Activated T-helper 2 cell treated with anti-CD3 and anti-CD28 coated beads, Interferon-gamma antibody, Interleukin-2, Interleukin-4, amounts not matched to agents 10 μg/mL and 5 μg/mL and 100 μg/mL, durations not matched to agents 14 hours and 24 hours and 36 hours (primary cell): ENCODE results near the gene LGALS3. TPM values are rescaled to one million over a fixed set of nuclear protein-coding genes. Genes with fewer than 3 reads are reported as not detected.

Source experiments
- DNase-seq: peaks from one replicate; pipeline ENCODE4 v3.0.0; 2021; ENCODE audit warnings: low spot score
- H3K27ac Mint-ChIP-seq: one replicate; pipeline ENCODE4 v1.8.0; 2021; ENCODE audit warnings: mixed read lengths
- H3K27me3 Mint-ChIP-seq: one replicate; pipeline ENCODE4 v1.8.0; 2021; ENCODE audit warnings: low read depth, mixed read lengths
- H3K36me3 Mint-ChIP-seq: one replicate; pipeline ENCODE4 v1.8.0; 2021; ENCODE audit warnings: low read depth, mixed read lengths
- H3K4me1 Mint-ChIP-seq: one replicate; pipeline ENCODE4 v1.8.0; 2021; ENCODE audit warnings: low read depth, mixed read lengths
- H3K4me3 Mint-ChIP-seq: one replicate; pipeline ENCODE4 v1.8.0; 2021; ENCODE audit warnings: low read depth, mild to moderate bottlenecking, moderate library complexity, mixed read lengths
- H3K9me3 Mint-ChIP-seq: one replicate; pipeline ENCODE4 v1.8.0; 2021; ENCODE audit warnings: mixed read lengths
- intact Hi-C: fragments of 100-400 bp; cut with micrococcal nuclease; formaldehyde crosslinking; loops from one replicate; pipeline ENCODE4 v1.15.1; 2023
- total RNA-seq: library from RNA; stranded (reverse); gene quantifications from 2 replicates; pipeline ENCODE4 v1.2.3, GENCODE V29; 2022

LGALS3 gene
- total RNA-seq, 1 donor from 2014 or later, result 14.8 TPM

GRCh38 chr14:55102141-55102621 lies 26.9 kb upstream of the LGALS3 start:
- intact Hi-C loops, result loop anchor here (2.0 kb wide), 1 partner anchor 27 kb away; the partner anchor contains the start of gene LGALS3
- H3K9me3 Mint-ChIP-seq, result peaks cover 14% of the 10 kb centered on the region
- H3K27ac Mint-ChIP-seq, result peak overlapping the region; percentile 90
- peaks cover 45% of the 10 kb centered on the region for H3K4me1 Mint-ChIP-seq
- no peak overlapping the region for H3K4me3 Mint-ChIP-seq
- no peaks in the 10 kb centered on the region for H3K27me3 Mint-ChIP-seq
- peak; percentile 32 for DNase-seq
- peaks cover 23% of the 10 kb centered on the region for H3K36me3 Mint-ChIP-seq

DNA sequence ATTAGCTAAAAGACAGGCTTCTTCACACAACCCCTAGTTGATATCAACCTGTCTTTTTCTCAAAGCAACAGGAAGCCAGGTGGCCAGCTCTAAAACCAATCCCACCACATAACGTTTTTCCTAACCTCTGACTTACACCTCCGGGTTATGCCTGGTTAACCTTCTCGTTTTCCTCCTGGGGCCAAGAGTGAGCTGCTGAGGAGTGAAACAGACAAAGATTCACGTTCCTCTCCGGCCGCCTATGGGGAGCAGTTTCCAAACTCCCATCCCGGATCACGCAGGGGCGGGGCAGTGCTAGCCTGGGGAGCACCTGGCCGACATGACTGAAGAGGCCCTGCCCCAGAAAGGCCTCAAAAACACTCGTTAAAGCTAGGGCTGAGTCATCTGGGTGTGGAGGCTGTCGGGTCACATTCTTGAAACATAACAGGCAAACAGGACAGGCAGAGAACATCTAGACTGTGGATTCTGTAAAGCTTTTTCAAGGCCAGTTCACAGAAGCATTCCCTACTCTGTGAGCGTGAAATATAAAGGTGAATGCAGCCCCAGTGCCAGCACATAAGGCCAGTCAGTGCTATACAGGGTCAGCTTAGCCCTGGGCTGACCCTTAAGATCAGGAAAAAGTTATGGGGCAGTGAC lies 25.9 kb upstream of the LGALS3 start:
- peak overlapping the region; percentile 34 for H3K4me3 Mint-ChIP-seq

GRCh38 chr14:55103971-55104954 lies 24.8 kb upstream of the LGALS3 start:
- intact Hi-C loops, result loop anchor here (2.0 kb wide), 1 partner anchor 25 kb away; the partner anchor contains the start of gene LGALS3
- Mint-ChIP-seq H3K9me3 (peaks cover 14% of the 10 kb centered on the region), H3K27ac (peak overlapping the region; percentile 59), H3K4me1 (peaks cover 41% of the 10 kb centered on the region), H3K36me3 (peaks cover 23% of the 10 kb centered on the region), H3K27me3 (no peaks in the 10 kb centered on the region), H3K4me3 (no peak overlapping the region)
- DNase-seq, result no peak

More for the DNA sequence above, 25.9 kb upstream of the LGALS3 start:
- intact Hi-C loops, result loop anchor here (2.0 kb wide), 1 partner anchor 26 kb away; the partner anchor contains the start of gene LGALS3
- H3K4me1 Mint-ChIP-seq, result peaks cover 44% of the 10 kb centered on the region
- H3K27ac Mint-ChIP-seq, result peak overlapping the region; percentile 90
- peaks cover 14% of the 10 kb centered on the region for H3K9me3 Mint-ChIP-seq
- H3K36me3 Mint-ChIP-seq, result peaks cover 23% of the 10 kb centered on the region
- DNase-seq, result peak; percentile 31
- no peaks in the 10 kb centered on the region for H3K27me3 Mint-ChIP-seq

DNA sequence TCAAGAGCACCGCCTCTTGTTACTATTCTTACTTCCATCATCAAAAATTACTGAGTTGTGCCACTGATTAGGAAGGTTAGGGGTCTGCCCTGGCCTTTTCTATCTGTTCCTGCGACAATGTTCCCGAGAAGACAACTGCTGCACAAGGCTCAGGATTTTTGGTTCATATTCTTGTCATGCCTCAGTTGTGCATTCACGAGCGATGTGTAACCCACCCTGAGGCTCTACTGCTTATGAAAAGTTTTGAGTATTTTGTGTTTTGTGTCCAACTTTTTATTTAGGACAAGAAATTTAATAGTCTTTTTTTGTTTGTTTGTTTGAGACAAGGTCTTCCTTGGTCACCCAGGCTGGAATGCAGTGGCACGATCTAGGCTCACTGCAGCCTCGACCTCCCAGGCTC lies 23.1 kb upstream of the LGALS3 start:
- Mint-ChIP-seq H3K9me3 (peaks cover 14% of the 10 kb centered on the region), H3K4me3 (no peak overlapping the region)

DNA sequence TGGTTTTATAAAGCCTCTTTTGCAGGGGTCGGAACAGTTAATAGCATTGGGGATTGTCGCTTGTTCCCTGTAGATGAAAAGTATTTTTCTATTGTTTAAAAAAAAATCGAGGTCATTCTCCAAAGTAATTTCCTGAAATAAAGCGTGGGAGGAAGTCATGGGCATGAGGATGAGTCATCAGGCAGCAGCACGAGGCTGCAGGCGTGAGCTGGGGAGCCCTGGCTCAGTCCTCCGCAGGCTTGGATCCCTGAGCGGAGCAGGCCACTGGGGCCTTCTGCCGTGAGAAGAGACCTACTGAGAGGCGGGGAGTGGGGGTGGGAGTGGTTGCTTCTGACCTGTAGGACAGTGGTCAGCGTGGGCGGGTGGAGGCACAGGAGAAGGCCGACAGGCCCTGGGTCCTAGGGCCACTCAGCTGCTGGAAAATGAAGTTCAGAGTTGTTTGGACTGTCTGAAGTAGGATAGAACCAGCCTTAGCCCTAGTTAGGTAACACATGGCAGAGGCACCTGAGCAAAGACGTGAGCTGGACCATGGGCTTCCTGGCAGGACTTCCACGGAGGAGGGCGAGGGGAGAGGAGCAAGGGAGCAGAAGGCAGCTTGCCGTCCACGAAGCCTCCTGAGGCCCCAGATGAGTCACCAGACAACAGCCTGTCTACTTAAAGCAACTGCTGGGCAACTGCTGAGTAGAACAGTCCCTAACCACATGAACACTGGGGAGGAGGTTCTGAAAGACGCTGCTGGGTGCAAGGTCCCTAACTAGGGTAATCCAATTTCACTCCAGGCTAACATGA lies 21.1 kb upstream of the LGALS3 start:
- intact Hi-C loops, result no loop called here
- H3K4me1 Mint-ChIP-seq, result peaks cover 25% of the 10 kb centered on the region
- peaks cover 15% of the 10 kb centered on the region for H3K36me3 Mint-ChIP-seq
- DNase-seq, result peak; percentile 14
- peak overlapping the region; percentile 81 for H3K27ac Mint-ChIP-seq
- no peak overlapping the region for H3K4me3 Mint-ChIP-seq
- no peaks in the 10 kb centered on the region for H3K27me3 Mint-ChIP-seq
- peaks cover 14% of the 10 kb centered on the region for H3K9me3 Mint-ChIP-seq

More for the DNA sequence above, 23.1 kb upstream of the LGALS3 start:
- Mint-ChIP-seq H3K4me1 (peaks cover 35% of the 10 kb centered on the region), H3K27ac (no peak overlapping the region), H3K27me3 (no peaks in the 10 kb centered on the region), H3K36me3 (peaks cover 23% of the 10 kb centered on the region)
- intact Hi-C loops, result no loop called here
- no peak for DNase-seq

DNA sequence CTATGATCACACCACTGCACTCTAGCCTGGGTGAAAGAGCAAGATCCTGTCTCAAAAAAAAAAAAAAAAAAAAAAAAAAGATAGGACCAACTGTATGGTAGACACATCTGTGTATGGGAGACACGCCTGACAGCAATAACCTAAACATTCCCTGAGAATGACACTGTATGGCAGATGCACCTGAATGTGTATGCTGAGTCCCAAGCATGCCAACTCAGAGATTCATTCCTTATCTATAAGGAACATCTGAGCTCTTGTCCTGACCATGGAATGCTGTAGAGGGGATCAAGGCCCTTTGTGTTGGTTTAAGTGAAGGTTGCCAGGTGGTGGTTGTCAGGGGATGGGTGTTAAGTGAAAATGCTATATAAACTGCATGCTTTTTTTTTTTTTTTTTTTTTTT lies 19.2 kb upstream of the LGALS3 start:
- Mint-ChIP-seq H3K36me3 (peaks cover 5% of the 10 kb centered on the region), H3K27me3 (no peaks in the 10 kb centered on the region), H3K27ac (no peak overlapping the region), H3K9me3 (peaks cover 4% of the 10 kb centered on the region), H3K4me3 (no peak overlapping the region), H3K4me1 (peaks cover 10% of the 10 kb centered on the region)
- DNase-seq, result no peak
- intact Hi-C loops, result no loop called here

- intact Hi-C loops, result no loop called here
- Mint-ChIP-seq H3K9me3 (no peaks in the 10 kb centered on the region), H3K27me3 (peaks cover 2% of the 10 kb centered on the region), H3K4me3 (no peak overlapping the region), H3K36me3 (no peaks in the 10 kb centered on the region), H3K27ac (no peak overlapping the region), H3K4me1 (peaks cover 10% of the 10 kb centered on the region)
- DNase-seq, result no peak
These were observed 17.8 kb upstream of the LGALS3 start for GRCh38 chr14:55111122-55111708.

DNA sequence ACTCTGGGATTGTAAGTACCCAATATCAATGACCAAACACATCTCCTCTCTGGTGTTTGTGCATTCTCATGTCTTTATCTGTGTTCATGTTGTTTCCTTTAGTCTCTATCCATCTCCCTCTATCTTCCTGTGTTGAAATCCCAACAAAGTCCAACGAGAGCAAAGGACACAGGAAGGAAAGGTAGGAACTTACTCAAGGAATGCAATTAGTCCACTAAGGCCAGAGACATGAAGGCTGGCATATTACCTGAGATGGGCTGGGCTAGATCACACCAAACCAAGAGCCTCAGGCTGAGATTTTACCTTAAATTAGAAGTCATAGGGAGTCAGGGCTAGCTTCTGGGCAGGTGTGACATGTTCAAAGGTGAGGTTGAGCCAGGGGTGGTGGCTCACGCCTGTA lies 14.3 kb upstream of the LGALS3 start:
- H3K4me1 Mint-ChIP-seq, result no peaks in the 10 kb centered on the region
- no peak overlapping the region for H3K27ac Mint-ChIP-seq
- no peak for DNase-seq
- H3K4me3 Mint-ChIP-seq, result no peak overlapping the region
- intact Hi-C loops, result no loop called here
- no peaks in the 10 kb centered on the region for H3K9me3 Mint-ChIP-seq
- peaks cover 11% of the 10 kb centered on the region for H3K27me3 Mint-ChIP-seq
- no peaks in the 10 kb centered on the region for H3K36me3 Mint-ChIP-seq

DNA sequence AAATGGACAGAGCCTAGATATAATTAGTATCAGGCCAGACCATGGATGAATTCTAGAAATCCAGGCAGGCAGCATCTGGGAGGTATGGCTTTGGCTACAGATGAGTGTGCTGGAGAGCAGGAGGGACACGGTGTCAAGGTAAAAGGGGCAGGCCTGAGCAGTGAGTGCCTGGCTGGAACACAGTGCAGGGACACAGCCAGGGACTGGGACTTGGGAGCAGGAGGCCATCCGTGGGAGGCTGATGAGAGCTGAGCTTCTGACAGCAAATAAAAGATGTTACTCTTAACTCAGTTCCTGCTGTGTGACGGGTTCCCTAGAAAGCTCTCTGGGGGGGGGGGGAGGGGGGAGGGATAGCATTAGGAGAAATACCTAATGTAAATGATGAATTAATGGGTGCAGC lies 13.6 kb upstream of the LGALS3 start:
- intact Hi-C loops, result no loop called here
- H3K27me3 Mint-ChIP-seq, result peaks cover 17% of the 10 kb centered on the region
- no peak overlapping the region for H3K27ac Mint-ChIP-seq
- no peaks in the 10 kb centered on the region for H3K36me3 Mint-ChIP-seq
- H3K4me3 Mint-ChIP-seq, result no peak overlapping the region
- H3K4me1 Mint-ChIP-seq, result no peaks in the 10 kb centered on the region
- DNase-seq, result no peak
- H3K9me3 Mint-ChIP-seq, result no peaks in the 10 kb centered on the region

- DNase-seq, result no peak
- no peak overlapping the region for H3K27ac Mint-ChIP-seq
- peaks cover 17% of the 10 kb centered on the region for H3K27me3 Mint-ChIP-seq
- H3K9me3 Mint-ChIP-seq, result no peaks in the 10 kb centered on the region
- H3K4me3 Mint-ChIP-seq, result no peak overlapping the region
- intact Hi-C loops, result no loop called here
- no peaks in the 10 kb centered on the region for H3K4me1 Mint-ChIP-seq
- no peaks in the 10 kb centered on the region for H3K36me3 Mint-ChIP-seq
These were observed 13.2 kb upstream of the LGALS3 start for GRCh38 chr14:55115861-55116245.

DNA sequence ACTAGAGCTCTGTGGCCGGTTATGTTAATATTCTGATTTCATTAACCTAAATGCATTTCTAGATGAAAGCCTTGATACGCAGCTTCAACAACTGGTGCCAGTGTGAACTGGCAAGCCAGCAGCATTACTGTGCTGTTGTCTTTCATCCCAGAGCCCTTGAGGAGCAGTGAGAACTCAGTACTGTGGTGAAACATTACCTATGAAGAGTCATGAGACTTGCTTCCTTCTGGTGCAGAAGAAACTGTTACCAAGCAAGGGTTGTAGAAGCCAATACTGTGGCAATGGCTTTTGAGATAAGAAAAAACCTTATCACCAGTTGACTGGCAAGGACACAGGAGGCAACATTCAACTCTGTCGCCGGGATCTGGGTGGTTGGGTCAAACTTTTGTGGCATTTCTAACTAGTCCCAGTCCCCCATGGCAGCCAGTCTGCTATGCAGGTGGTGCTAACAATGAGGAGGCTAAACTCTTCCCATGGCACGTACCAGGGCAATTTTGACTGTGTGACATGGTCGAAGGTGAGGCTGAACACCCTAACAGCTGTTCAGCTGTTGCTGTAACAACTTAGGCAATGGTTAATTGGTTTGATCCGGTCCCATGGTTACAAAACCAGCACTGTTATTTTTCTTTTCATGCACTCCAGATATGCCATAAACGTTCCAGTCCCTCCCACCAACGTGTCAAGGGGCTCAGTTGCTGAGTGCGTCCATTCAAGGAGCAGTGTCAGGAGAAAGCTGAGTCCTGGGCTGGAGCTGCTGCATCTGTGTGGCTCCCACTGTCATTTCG lies 12.6 kb upstream of the LGALS3 start:
- Mint-ChIP-seq H3K27ac (no peak overlapping the region), H3K9me3 (no peaks in the 10 kb centered on the region), H3K4me3 (no peak overlapping the region), H3K36me3 (no peaks in the 10 kb centered on the region), H3K4me1 (no peaks in the 10 kb centered on the region), H3K27me3 (peaks cover 19% of the 10 kb centered on the region)
- no peak for DNase-seq
- intact Hi-C loops, result no loop called here
